Endothelial cell of umbilical vein (primary cell): Measurements from ENCODE around the gene STMN3.

Experiments used
- CTCF ChIP-seq, 2 donors: IDR thresholded peaks; 1 replicate in 1 of 2; 2 replicates in 1 of 2; pipeline ENCODE4 v1.5.1; 2011; ENCODE audit warnings: low read length in 2 of 2, mild to moderate bottlenecking in 2 of 2, moderate library complexity in 2 of 2, control low read depth in 1 of 2, inconsistent platforms in 1 of 2, low read depth in 1 of 2; ENCODE audit not compliant: insufficient read depth in 1 of 2; ENCODE audit errors: extremely low read depth in 1 of 2
- EZH2 ChIP-seq: IDR thresholded peaks from 2 replicates; pipeline ENCODE4 v1.6.1; 2012; ENCODE audit warnings: borderline replicate concordance, low read depth, mild to moderate bottlenecking, moderate library complexity, low read length, inconsistent platforms; ENCODE audit not compliant: severe bottlenecking
- FOS ChIP-seq: IDR thresholded peaks from 2 replicates; pipeline ENCODE4 v1.6.1; 2011; ENCODE audit warnings: mild to moderate bottlenecking, low read length, moderate library complexity, borderline replicate concordance; ENCODE audit not compliant: insufficient read depth
- GATA2 ChIP-seq: IDR thresholded peaks from 2 replicates; pipeline ENCODE4 v1.7.0; 2011; ENCODE audit warnings: low read depth, mild to moderate bottlenecking, moderate library complexity, mixed read lengths, low read length; ENCODE audit not compliant: insufficient read length, insufficient read depth
- JUN ChIP-seq: IDR thresholded peaks from 2 replicates; pipeline ENCODE4 v1.6.1; 2011; ENCODE audit warnings: borderline replicate concordance, low read depth; ENCODE audit not compliant: insufficient read length, insufficient read depth
- MAX ChIP-seq: IDR thresholded peaks from 2 replicates; pipeline ENCODE4 v1.6.1; 2011; ENCODE audit not compliant: insufficient read depth, insufficient read length
- MYC ChIP-seq: IDR thresholded peaks from one replicate; pipeline ENCODE4 v1.6.1; 2011; ENCODE audit warnings: mild to moderate bottlenecking, low read depth, low read length
- POLR2A ChIP-seq: IDR thresholded peaks from 2 replicates; pipeline ENCODE4 v1.6.1; 2012; ENCODE audit warnings: low read depth, mild to moderate bottlenecking, control low read depth, low read length
- POLR2AphosphoS5 ChIP-seq: IDR thresholded peaks from 2 replicates; pipeline ENCODE4 v1.6.1; 2012; ENCODE audit warnings: low read depth, mild to moderate bottlenecking, control low read depth, low read length, moderate library complexity; ENCODE audit not compliant: insufficient read depth

- TF ChIP-seq CTCF (IDR thresholded peaks at IDR 0.05; ENCODE audit: extremely low read depth in 1 of 2, insufficient read depth in 1 of 2, low read depth in 1 of 2, low read length in 2 of 2) (no peak), JUN (no peak), POLR2A (no peak), POLR2AphosphoS5 (no peak), MYC (no peak), MAX (no peak), FOS (no peak), EZH2 (no peak), GATA2 (no peak)
These were observed 28.5 kb upstream of the STMN3 start for GRCh38 chr20:63681609-63682142.
